ENCODE results near the gene C5.
A peak's percentile ranks its signal among the peaks of the same experiment; 100 is the strongest.

Gene C5

DNA sequence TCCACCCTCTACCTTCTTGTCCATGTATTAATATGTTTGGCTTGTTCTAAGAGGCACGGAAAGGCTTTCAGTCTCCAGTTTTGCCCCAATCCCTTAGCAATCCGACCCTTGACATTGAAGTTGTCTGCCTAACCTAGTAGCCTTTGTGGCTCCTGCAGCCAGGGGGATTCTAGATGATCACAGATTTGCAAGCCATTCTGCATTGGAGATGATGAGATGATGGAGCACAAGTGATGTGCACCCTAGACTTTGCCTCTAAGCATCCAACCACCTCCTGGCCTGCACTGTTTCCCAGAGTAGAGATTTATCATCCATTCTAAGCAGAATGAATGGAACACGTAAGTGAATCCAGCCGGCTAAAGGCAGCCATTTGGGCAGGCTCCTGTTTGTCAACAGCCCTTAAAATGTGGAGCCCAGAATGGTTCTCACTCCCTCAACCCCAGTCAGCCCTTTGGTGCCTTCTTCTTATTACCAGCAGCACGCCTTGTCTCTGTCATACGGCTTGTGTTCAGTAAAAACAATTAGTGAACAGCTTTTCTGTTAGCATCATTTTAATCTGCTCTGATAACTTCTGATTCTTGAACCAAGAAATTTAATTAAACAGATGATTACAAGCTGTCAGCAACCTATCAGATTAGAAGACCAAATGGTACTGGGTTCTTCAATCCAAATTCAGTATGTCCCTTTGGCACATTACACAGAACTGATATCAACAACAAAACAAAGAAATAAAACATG is 117.8 kb downstream of the C5 start:
- TF ChIP-seq, protein P1, sequence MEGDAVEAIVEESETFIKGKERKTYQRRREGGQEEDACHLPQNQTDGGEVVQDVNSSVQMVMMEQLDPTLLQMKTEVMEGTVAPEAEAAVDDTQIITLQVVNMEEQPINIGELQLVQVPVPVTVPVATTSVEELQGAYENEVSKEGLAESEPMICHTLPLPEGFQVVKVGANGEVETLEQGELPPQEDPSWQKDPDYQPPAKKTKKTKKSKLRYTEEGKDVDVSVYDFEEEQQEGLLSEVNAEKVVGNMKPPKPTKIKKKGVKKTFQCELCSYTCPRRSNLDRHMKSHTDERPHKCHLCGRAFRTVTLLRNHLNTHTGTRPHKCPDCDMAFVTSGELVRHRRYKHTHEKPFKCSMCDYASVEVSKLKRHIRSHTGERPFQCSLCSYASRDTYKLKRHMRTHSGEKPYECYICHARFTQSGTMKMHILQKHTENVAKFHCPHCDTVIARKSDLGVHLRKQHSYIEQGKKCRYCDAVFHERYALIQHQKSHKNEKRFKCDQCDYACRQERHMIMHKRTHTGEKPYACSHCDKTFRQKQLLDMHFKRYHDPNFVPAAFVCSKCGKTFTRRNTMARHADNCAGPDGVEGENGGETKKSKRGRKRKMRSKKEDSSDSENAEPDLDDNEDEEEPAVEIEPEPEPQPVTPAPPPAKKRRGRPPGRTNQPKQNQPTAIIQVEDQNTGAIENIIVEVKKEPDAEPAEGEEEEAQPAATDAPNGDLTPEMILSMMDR (IDR thresholded peaks at IDR 0.05; ENCODE audit: borderline replicate concordance, control extremely low read depth, extremely low read depth, insufficient read depth, missing control alignments), result no peak
- DNase-seq (ENCODE audit: low spot score), result no peak
- in situ Hi-C loops (cut with MboI; ENCODE audit: low sequenced_read_pairs, unreplicated experiment), result no loop called here

DNA sequence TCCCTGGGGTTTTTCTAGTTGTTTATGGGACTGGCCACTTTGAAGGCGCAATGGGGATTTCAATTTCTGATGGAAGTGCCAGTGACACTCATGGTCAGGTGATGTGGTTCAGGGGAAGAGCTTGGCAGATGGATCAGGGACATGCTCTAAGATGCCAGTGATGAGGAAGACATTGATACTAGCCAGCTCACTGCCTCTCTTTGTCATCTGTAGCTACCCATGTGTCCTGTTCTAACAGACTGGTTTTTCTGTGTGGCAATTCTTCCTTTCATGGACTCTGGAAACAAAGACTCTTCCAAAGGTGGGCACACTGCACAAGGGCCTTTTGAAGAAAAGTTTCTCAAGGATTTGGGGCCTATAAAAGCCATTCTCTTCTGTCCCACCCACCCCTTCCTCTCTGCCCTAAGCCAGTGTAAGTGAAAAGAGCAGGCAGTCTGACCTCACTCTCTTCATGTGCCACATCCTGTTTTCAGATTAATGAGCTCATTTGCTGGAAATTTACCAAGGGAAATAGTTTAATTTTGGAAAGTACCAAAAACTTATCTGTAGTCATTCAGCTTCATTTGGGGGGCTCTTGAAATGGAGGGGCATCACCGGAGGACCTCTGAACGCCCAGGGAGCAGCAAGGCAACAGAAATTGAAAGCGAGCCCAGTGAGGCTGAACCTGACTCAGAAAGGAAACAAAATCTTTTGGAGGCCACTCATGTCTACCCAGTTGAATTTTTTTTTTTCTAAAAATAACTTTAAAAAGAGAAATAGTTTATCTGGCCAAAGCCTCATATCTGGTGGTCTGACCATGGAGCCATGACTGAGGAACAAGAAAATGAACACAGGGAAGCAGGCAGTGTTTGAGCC is 118.6 kb downstream of the C5 start:
- TF ChIP-seq, protein P1 (IDR thresholded peaks at IDR 0.05; ENCODE audit: borderline replicate concordance, control extremely low read depth, extremely low read depth, insufficient read depth, missing control alignments), result no peak
- peak; percentile 79 for DNase-seq (ENCODE audit: low spot score)
- in situ Hi-C loops (cut with MboI; ENCODE audit: low sequenced_read_pairs, unreplicated experiment), result no loop called here

DNA sequence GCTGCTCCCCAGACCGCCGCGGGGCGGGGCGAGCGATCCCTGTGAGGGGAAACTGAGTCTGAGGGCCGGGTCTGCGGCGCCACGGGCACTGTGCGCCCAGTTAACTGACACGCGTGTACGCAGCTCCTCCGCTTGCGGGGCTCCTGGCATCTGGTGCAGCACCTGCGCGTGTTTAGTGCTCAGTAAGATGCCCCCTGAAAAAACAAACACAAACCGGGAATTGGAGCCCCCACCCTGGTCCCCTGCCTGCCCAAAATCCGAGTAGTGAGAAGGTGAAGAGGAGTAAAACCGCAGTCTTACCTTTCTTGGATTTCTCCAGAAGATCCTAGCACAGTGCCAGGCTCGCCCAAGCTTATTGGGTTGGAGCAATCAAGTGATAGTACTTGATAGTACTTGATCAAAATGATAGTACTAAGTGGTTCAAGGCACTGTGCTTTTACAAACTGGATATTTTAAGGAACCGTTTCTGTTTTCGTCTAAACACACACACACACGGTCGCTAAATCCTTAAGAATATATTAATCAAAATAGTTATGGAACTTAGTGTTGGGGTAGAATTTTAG is 120.8 kb downstream of the C5 start:
- in situ Hi-C loops (cut with MboI; ENCODE audit: low sequenced_read_pairs, unreplicated experiment), result no loop called here

DNA sequence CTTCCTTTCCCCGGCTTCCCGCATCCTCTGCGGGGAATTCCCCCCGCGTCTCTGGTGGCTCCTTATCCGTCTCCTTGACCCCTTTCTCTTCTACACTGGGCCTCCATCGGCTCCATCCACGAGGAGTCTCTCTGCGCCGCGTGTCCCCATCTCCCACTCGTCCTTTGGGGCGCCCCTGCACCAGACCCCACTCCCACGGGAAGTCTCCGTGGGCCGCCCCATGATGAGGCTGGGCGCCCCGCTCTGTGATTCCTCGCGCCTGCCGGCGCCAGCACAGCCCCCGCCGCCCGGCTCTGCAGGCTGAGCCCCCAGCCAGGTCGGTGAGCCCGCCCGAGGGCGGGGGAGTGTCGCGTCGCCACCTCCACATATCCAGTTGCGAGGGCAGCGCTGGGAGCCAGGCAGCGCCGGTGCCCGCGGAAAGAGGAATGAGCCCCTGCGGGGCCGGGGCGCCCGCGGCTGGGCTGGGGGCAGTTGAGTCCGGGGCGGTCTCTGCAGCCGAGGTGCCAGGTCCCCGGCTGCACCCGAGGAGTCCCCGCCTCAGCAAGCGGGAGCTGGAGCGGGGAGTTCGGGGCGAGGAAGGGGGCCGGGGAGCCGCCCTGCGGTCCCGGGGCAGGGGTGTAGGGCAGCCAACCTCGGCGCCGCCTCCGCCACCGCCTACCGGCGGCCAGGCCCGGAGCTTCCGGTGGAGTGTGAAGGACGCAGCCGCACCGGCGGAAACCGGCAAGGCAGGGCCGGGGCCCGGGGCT is 121.4 kb downstream of the C5 start:
- TF ChIP-seq, protein P1 (IDR thresholded peaks at IDR 0.05; ENCODE audit: borderline replicate concordance, control extremely low read depth, extremely low read depth, insufficient read depth, missing control alignments), result peak; percentile 19
- DNase-seq (ENCODE audit: low spot score), result peak; percentile 82
- in situ Hi-C loops (cut with MboI; ENCODE audit: low sequenced_read_pairs, unreplicated experiment), result no loop called here

More for the DNA sequence above, 120.8 kb downstream of the C5 start:
- TF ChIP-seq, protein P1 (IDR thresholded peaks at IDR 0.05; ENCODE audit: borderline replicate concordance, control extremely low read depth, extremely low read depth, insufficient read depth, missing control alignments), result no peak
- DNase-seq (ENCODE audit: low spot score), result no peak

DNA sequence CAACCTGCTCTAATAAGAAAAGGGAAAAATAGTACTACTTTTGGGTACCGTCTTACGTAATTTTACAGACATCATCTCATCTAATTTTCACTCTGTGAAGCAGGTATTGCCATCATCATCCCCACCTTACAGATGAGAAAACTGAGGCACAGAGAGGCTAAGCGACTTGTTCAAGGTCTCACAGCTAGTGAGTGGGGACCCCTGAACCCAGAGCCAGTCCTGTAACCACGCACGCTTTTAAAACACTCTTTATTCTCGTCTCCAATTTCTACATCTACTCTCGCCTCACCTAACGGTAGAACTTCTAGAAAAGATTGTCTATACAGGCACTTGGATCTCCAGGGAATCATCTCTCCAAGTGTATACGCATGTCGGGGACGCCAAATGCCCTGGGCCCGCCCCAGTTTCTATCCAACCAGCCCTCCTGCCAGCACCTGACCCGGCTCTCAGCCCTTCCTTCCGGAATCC is 122.0 kb downstream of the C5 start:
- in situ Hi-C loops (cut with MboI; ENCODE audit: low sequenced_read_pairs, unreplicated experiment), result no loop called here
- DNase-seq (ENCODE audit: low spot score), result no peak
- TF ChIP-seq, protein P1 (IDR thresholded peaks at IDR 0.05; ENCODE audit: borderline replicate concordance, control extremely low read depth, extremely low read depth, insufficient read depth, missing control alignments), result no peak

All from GM13976 (cell line).